ENCODE measurements around the gene APBB1. TPM values are rescaled to one million over a fixed set of nuclear protein-coding genes. Genes with fewer than 3 reads are reported as not detected.
"Not testable (repeated sequence)": the region's sequence is repeated elsewhere in the genome, so short reads cannot be mapped to it uniquely, and the experiment has no call there.

The APBB1 gene
- total RNA-seq, 1 experiment from 2014 or later, result 0.90 TPM

GRCh38 chr11:6397156-6397555 is 21.7 kb downstream of the APBB1 start:
- H2AFZ ChIP-seq, result no peak overlapping the region
- intact Hi-C loops (cut with micrococcal nuclease; ENCODE audit: unreplicated experiment), result no loop called here
- no peak for DNase-seq
- peaks cover 7% of the 10 kb centered on the region; the same call in 1 of the 2 replicates for H3F3A ChIP-seq (ENCODE audit: insufficient read depth, low read depth)
- TF ChIP-seq EZH2 (IDR thresholded peaks at IDR 0.05; ENCODE audit: low read depth) (no peak), CTCF (conservative IDR thresholded peaks at IDR 0.05) (no peak)
- no peaks in the 10 kb centered on the region for H4K20me1 ChIP-seq (ENCODE audit: insufficient read depth)
- H3K4me3 ChIP-seq, result no peak overlapping the region
- CTCF ChIA-PET, result no interaction called here
- no peak overlapping the region for H3K27ac ChIP-seq
- peaks cover 15% of the 10 kb centered on the region for H3K4me1 ChIP-seq (replicated peaks; ENCODE audit: insufficient read depth)
- no peaks in the 10 kb centered on the region for H3K27me3 ChIP-seq (ENCODE audit: insufficient read depth, low read depth)
- H3K4me2 ChIP-seq, result peak overlapping the region; percentile 48
- no peaks in the 10 kb centered on the region for H3K36me3 ChIP-seq (ENCODE audit: low read depth)
- POLR2A ChIA-PET (ENCODE audit: unreplicated experiment), result no interaction called here
- H3K9me3 ChIP-seq (ENCODE audit: insufficient read depth, low read depth), result no peaks in the 10 kb centered on the region
- no TSS peak for BruUV-seq (replicated peaks)
- H3K9me2 ChIP-seq (ENCODE audit: insufficient read depth), result no peaks in the 10 kb centered on the region
- no peaks in the 10 kb centered on the region for H3K79me2 ChIP-seq (ENCODE audit: low read depth)

- DNase-seq, result no peak
- Histone ChIP-seq H3K4me3 (no peak overlapping the region), H3F3A (ENCODE audit: insufficient read depth, low read depth) (peaks cover 7% of the 10 kb centered on the region; the same call in 1 of the 2 replicates), H3K9me2 (ENCODE audit: insufficient read depth) (no peaks in the 10 kb centered on the region), H3K79me2 (ENCODE audit: low read depth) (no peaks in the 10 kb centered on the region), H2AFZ (no peak overlapping the region), H3K4me1 (replicated peaks; ENCODE audit: insufficient read depth) (peaks cover 15% of the 10 kb centered on the region), H3K4me2 (no peak overlapping the region), H3K27ac (no peak overlapping the region), H3K27me3 (ENCODE audit: insufficient read depth, low read depth) (no peaks in the 10 kb centered on the region), H4K20me1 (ENCODE audit: insufficient read depth) (no peaks in the 10 kb centered on the region), H3K36me3 (ENCODE audit: low read depth) (no peaks in the 10 kb centered on the region), H3K9me3 (ENCODE audit: insufficient read depth, low read depth) (no peaks in the 10 kb centered on the region)
- intact Hi-C loops (cut with micrococcal nuclease; ENCODE audit: unreplicated experiment), result no loop called here
- POLR2A ChIA-PET (ENCODE audit: unreplicated experiment), result no interaction called here
- no peak for TF ChIP-seq EZH2 (IDR thresholded peaks at IDR 0.05; ENCODE audit: low read depth)
- TF ChIP-seq CTCF (conservative IDR thresholded peaks at IDR 0.05), result no peak
- BruUV-seq (replicated peaks), result no TSS peak
- CTCF ChIA-PET, result interaction anchor here (0.6 kb wide), 1 partner anchor 17 kb away, joined by 3 read pairs; no protein-coding TSS in a partner anchor
Observed at GRCh38 chr11:6395470-6396060, 23.3 kb downstream of the APBB1 start.

GRCh38 chr11:6393989-6394670 is 24.8 kb downstream of the APBB1 start:
- no peaks in the 10 kb centered on the region for H4K20me1 ChIP-seq (ENCODE audit: insufficient read depth)
- H3K79me2 ChIP-seq (ENCODE audit: low read depth), result no peaks in the 10 kb centered on the region
- H3K27ac ChIP-seq, result no peak overlapping the region
- ChIA-PET CTCF (no interaction called here), POLR2A (ENCODE audit: unreplicated experiment) (no interaction called here)
- intact Hi-C loops (cut with micrococcal nuclease; ENCODE audit: unreplicated experiment), result loop anchor here (5.0 kb wide), 2 partner anchors 208 to 288 kb away; partner anchors contain the start of genes ILK, MRPL17 and RRP8
- H3K4me2 ChIP-seq, result no peak overlapping the region
- H3F3A ChIP-seq (ENCODE audit: insufficient read depth, low read depth), result peaks cover 11% of the 10 kb centered on the region; the same call in 1 of the 2 replicates
- no peak for DNase-seq
- no peak overlapping the region for H2AFZ ChIP-seq
- H3K9me2 ChIP-seq (ENCODE audit: insufficient read depth), result no peaks in the 10 kb centered on the region
- peaks cover 21% of the 10 kb centered on the region for H3K4me1 ChIP-seq (replicated peaks; ENCODE audit: insufficient read depth)
- TF ChIP-seq EZH2 (IDR thresholded peaks at IDR 0.05; ENCODE audit: low read depth) (no peak), CTCF (conservative IDR thresholded peaks at IDR 0.05) (no peak)
- no peak overlapping the region for H3K4me3 ChIP-seq
- no peaks in the 10 kb centered on the region for H3K9me3 ChIP-seq (ENCODE audit: insufficient read depth, low read depth)
- H3K36me3 ChIP-seq (ENCODE audit: low read depth), result no peaks in the 10 kb centered on the region
- H3K27me3 ChIP-seq (ENCODE audit: insufficient read depth, low read depth), result no peaks in the 10 kb centered on the region
- no TSS peak for BruUV-seq (replicated peaks)

- H3K27ac ChIP-seq; DNase-seq; H3K79me2 ChIP-seq (ENCODE audit: low read depth); CTCF ChIA-PET; H3K4me2 ChIP-seq; H3K36me3 ChIP-seq (ENCODE audit: low read depth); H2AFZ ChIP-seq; H3K27me3 ChIP-seq (ENCODE audit: insufficient read depth, low read depth); H4K20me1 ChIP-seq (ENCODE audit: insufficient read depth); BruUV-seq (replicated peaks); POLR2A ChIA-PET (ENCODE audit: unreplicated experiment); H3K4me3 ChIP-seq; H3F3A ChIP-seq (ENCODE audit: insufficient read depth, low read depth); H3K9me2 ChIP-seq (ENCODE audit: insufficient read depth); H3K9me3 ChIP-seq (ENCODE audit: insufficient read depth, low read depth): not testable (repeated sequence)
- peaks cover 11% of the 10 kb centered on the region for H3K4me1 ChIP-seq (replicated peaks; ENCODE audit: insufficient read depth)
- intact Hi-C loops (cut with micrococcal nuclease; ENCODE audit: unreplicated experiment), result loop anchor here (5.0 kb wide), 2 partner anchors 210 to 290 kb away; partner anchors contain the start of genes ILK, MRPL17 and RRP8
Observed at GRCh38 chr11:6392251-6392650, 26.6 kb downstream of the APBB1 start.
